ENCODE data around the gene KLK10.
"Not testable (repeated sequence)": the region's sequence is repeated elsewhere in the genome, so short reads cannot be mapped to it uniquely, and the experiment has no call there.

KLK10 gene

GRCh38 chr19:51000981-51001380 lies 18.5 kb downstream of the KLK10 start:
- DNase-seq: no peak

- DNase-seq: no peak
Observed at GRCh38 chr19:51000426-51000825, 19.1 kb downstream of the KLK10 start.

GRCh38 chr19:50998686-50999085 lies 20.8 kb downstream of the KLK10 start:
- no peak for DNase-seq

- DNase-seq: no peak
Observed at GRCh38 chr19:50998061-50998460, 21.4 kb downstream of the KLK10 start.

- DNase-seq: peak; percentile 8
Observed at GRCh38 chr19:50994129-50994528, 25.4 kb downstream of the KLK10 start.

- no peak for DNase-seq
Observed at GRCh38 chr19:50992666-50993035, 26.9 kb downstream of the KLK10 start.

- DNase-seq: not testable (repeated sequence)
Observed at GRCh38 chr19:50984416-50984815, 35.1 kb downstream of the KLK10 start.

GRCh38 chr19:50983625-50984292 lies 35.8 kb downstream of the KLK10 start, which contains the start of gene KLK7:
Gene KLK7, minus strand, starts transcription at chr19:50983917. Its CDS starts 1,518 bp downstream, at chr19:50982399.
- no peak for DNase-seq

GRCh38 chr19:50982186-50982585 lies 37.3 kb downstream of the KLK10 start:
- DNase-seq: no peak

- no peak for DNase-seq
Observed at GRCh38 chr19:50981587-50982146, 37.8 kb downstream of the KLK10 start.

GRCh38 chr19:50980208-50980607 lies 39.3 kb downstream of the KLK10 start:
- no peak for DNase-seq

- no peak for DNase-seq
Observed at GRCh38 chr19:50979758-50980157, 39.8 kb downstream of the KLK10 start.

- no peak for DNase-seq
Observed at GRCh38 chr19:50978772-50979390, 40.6 kb downstream of the KLK10 start.

- DNase-seq: no peak
Observed at GRCh38 chr19:50977626-50978025, 41.9 kb downstream of the KLK10 start.

GRCh38 chr19:50975766-50976165 lies 43.7 kb downstream of the KLK10 start:
- no peak for DNase-seq

GRCh38 chr19:50974702-50975556 lies 44.6 kb downstream of the KLK10 start:
- no peak for DNase-seq

- DNase-seq: no peak
Observed at GRCh38 chr19:50972795-50973376, 46.6 kb downstream of the KLK10 start.

- DNase-seq: not testable (repeated sequence)
Observed at GRCh38 chr19:50969810-50970209, 49.7 kb downstream of the KLK10 start.

- DNase-seq: no peak
Observed at GRCh38 chr19:50969413-50969760, 50.1 kb downstream of the KLK10 start, which contains the start of gene KLK6. Gene KLK6, minus strand, starts transcription at chr19:50969591. Its CDS starts 1,487 bp downstream, at chr19:50968104.

- DNase-seq: no peak
Observed at GRCh38 chr19:50968716-50969412, 50.6 kb downstream of the KLK10 start.

- no peak for DNase-seq
Observed at GRCh38 chr19:50967929-50968715, 51.4 kb downstream of the KLK10 start.

GRCh38 chr19:50964266-50964665 lies 55.2 kb downstream of the KLK10 start:
- DNase-seq: no peak
